Stimulated activated CD8-positive, alpha-beta memory T cell treated with anti-CD3 and anti-CD28 coated beads, Interleukin-7, amount 100 ng/mL, for 4 hours (primary cell): Measurements from ENCODE around the gene PARK7.

Experiments
- DNase-seq, 2 donors: peaks; one replicate each; pipeline ENCODE4 v3.0.0-alpha.2; 2020; ENCODE audit warnings: low read depth in 2 of 2

The PARK7 gene

DNA sequence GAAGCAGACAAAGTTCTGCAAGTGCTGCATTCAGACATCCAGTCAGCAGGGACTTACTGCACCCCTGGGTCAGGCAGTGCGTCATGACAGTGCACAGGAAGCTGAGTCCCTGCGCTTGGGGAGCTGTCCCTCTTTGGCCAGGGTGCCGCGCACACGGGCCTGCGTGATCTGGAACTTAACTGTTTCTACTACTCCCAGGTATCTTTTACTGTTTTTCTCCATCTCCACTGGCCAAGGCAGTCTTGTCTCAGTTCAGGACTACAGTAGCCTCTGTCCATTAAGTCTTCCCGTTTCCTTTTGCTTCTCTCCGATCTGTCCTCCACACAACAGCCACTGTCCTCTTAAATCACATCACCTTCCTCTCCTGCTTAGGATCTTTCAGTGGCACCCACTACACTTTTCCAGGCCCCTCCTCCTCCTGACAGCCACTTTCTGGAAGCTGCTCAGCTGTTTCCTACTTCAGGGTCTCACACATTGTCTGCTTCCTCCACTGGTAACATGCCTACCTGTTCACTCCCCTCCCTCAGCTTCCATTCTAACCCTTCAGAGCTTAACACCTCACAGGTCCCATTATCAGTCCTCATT is 48.7 kb downstream of the PARK7 start:
- DNase-seq = no peak

GRCh38 chr1:8011016-8011415 is 49.5 kb downstream of the PARK7 start:
- no peak for DNase-seq

- DNase-seq = no peak
These were observed 50.7 kb downstream of the PARK7 start for GRCh38 chr1:8011923-8012858.

GRCh38 chr1:8012955-8013354 is 51.4 kb downstream of the PARK7 start:
- no peak for DNase-seq

DNA sequence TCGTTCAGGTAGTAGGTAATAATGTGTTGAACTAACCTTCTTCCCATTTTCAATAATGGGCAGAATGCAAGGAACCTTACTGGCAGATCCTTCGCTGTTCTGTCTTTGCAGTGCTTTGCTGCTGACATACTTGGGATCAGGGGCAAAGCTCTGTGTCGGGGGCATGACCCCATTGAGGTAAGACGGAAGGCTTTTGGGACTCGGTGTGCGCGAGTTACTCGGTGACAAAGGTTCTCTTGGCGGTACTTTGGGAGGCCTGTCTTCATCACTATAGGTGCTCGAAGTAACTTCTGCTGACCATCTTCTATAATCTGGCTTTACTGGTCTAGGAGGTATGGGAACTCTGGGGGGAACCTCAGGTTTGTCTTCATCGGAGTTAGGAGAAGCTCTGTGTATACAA is 51.9 kb downstream of the PARK7 start:
- DNase-seq = no peak

DNA sequence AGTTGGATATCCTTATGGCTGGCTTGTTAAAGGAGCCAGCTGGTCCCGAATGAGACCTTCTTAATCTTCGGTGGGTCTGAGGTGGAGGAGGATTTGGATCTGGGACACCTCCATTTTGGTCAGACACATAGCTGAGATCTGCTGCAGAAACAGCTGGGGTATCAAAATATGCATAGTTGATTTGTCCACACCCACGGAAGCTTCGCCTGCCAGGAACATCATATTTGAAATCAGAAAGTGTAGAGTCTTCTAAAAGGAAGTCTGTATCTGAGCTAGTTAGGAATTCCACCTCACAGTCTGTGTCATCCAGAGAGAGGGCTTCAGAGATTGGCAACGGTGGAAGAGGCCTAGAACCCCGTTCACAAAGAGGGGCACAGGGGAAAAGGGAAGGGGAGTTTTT is 52.3 kb downstream of the PARK7 start:
- DNase-seq = no peak

GRCh38 chr1:8014381-8014988 is 53.0 kb downstream of the PARK7 start:
- no peak for DNase-seq

- no peak for DNase-seq
These were observed 53.7 kb downstream of the PARK7 start for GRCh38 chr1:8015036-8015808.

- DNase-seq = no peak
These were observed 54.3 kb downstream of the PARK7 start for GRCh38 chr1:8015809-8016165.

DNA sequence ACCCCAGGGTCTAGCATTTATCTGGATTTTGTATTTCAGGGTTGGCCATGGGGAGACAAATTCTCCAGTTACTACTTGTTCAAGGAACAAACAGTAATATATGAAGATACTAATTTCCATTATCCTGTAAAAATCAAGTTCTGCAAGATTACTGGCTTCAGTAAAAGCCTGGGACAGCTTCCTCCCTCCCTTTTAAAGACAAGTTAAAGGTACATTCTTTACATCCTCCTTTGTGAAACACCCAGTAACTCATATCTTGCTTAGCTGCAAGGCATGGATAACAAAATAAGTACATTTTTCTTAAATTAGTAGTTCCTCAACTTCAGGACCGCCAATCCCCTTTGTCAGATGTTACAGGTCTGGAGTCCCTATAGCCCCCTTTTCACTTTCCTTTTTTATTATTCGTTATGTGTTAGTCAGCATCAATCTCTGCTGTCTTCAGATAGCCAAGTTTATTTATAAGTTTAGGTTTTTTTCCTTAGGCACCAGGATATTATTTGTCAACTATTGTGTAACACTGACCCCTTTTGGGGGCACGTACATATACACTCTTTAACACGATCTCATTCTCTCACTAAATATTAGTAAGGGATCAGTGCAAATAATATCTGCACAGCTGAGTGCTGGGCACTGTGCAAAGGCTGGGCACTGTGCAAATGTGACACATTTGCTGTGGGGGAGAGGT is 54.8 kb downstream of the PARK7 start:
- no peak for DNase-seq

DNA sequence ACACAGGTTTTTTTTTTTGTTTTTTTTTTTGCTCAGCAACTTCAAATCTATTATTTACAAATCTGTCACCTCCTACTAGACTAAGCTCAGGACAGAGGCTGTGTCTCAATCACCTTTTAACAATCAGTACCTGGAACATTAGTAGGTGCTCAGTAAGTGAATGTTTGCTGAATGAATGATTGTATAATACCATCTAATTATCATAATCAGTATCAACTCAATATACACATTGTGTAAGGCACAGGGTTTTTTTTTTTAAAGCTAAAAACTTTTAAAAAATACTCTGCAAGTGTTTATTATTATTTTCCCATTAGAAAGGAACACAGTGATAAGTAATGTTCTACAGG is 55.4 kb downstream of the PARK7 start:
- DNase-seq = no peak

- DNase-seq = no peak
These were observed 56.1 kb downstream of the PARK7 start for GRCh38 chr1:8017495-8018197.

- no peak for DNase-seq
These were observed 57.1 kb downstream of the PARK7 start for GRCh38 chr1:8018492-8019228.

DNA sequence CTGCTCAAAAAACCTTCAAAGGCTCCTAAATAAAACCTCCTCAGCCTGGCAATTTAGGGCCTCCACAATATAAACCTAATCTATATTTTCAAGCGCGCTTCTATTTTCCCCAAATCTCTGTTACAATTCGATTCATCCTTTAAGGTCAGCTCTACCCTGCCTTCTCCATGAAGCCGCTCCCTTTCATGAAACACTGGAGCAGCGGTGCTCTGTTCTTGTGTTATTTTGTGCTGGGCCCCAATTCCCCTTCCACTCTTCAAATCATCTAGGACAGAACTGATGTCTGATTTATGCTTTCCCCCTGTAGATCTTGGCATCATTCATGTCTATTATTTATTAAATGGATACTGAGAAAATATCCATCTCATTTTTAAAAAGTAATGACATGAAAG is 57.7 kb downstream of the PARK7 start:
- DNase-seq = no peak

GRCh38 chr1:8020032-8020431 is 58.5 kb downstream of the PARK7 start:
- no peak for DNase-seq

DNA sequence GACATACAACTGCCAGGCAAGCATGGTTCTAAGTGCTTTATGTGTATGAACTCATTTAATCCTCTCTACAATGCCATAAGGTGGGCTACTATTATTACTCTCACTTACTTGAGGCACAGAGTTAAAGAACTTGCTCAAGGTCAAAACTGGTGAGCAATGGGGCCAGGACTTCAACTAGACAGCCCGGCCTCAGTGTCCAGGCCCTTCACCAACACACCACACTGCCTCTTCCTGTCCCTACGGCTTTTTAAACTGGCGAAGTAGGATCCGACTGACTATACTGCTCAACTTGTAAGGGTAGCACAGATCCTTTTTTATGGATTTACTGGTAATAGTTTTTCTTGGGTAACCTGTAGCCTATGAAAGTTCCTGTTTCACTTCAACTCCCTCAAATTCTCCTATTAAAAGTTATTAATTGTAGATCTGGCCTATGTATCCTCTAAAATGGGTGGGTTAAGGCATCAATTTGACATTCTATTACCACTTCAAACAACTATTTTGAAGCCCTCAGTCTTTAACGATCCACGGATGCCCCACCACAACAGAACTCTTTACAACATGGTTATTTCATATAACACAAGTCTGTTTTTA is 60.3 kb downstream of the PARK7 start:
- no peak for DNase-seq

- no peak for DNase-seq
These were observed 61.1 kb downstream of the PARK7 start for GRCh38 chr1:8022395-8023286.

DNA sequence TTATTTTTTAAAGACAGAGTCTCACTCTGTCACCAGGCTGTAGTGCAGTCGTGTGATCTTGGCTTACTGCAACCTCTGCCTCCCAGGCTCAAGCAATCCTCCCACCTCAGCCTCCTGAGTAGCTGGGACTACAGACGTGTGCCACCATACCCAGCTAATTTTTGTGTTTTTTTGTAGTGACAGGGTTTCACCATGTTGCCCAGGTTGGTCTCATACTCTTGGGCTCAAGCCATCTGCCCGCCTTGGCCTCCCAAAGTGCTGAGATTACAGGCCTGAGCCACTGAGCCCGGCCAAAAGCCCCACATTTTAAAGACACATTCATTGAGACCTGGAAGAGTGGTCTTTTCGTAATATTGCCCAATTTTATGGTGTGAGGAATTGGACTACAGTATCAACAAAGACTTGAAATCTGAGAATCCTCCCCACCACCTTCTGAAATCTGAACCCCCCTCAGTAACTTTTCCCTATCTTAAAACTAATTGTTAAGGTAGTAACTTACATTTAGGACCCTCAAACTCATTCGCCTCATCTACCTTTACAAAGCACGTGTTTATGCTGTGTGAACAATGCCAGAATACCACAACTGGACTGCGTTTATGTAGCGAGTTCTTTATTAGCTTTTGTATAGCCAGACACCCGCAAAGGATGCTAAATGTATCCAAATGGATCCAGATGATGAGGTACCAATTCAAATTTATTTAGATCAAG is 61.9 kb downstream of the PARK7 start:
- DNase-seq = no peak

- no peak for DNase-seq
These were observed 62.4 kb downstream of the PARK7 start for GRCh38 chr1:8023995-8024313.
